ENCODE results near the gene CD2BP2. TPM values are rescaled to one million over a fixed set of nuclear protein-coding genes. Genes with fewer than 3 reads are reported as not detected.

The CD2BP2 gene
- total and polyA plus RNA-seq, 9 of the 15 experiments (the other 6 are each of a cell fraction or from before 2014, with no cell fraction given): 3.9 to 51.1 (median 32.8) TPM

DNA sequence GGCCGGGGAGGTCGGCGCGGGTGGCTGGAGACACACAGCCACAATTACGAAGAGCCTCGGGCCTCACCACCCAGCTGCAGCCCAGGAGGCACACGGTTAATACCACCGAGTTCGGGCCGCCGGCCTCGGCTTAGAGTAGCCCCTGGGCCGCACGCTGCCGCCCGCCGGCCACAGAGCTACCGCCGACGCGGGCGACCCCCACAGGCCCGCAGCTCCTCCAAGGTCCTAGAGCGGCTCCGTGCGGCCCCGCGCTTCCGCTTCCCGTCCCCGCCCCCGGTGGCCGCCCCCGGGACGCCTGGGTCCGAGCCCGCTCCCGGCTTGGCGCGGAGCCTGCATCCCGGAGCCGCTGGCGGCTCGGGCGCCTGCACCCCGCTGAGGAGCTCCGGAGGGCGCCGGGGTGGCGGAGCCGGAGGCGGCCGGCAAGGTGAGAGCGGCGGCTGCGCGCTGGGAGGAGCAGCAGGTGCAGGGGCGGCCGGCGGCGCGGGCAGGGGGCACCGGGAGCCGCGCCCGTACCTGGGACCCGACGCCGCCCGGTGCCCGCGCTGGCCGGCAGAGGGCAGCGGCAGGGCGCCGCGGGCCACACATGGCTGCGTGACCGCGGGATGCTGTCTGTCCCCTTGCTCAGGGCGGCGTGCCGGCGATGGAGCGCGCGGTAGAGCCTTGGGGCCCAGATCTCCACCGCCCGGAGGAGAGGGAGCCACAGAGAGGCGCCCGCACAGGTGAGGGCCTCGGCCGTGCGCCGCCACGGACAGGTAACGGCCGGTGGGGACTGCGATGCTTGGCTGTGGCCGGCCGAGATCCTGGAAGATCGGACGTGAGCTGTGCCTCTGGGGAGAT is 40.3 kb upstream of the CD2BP2 start, which contains the start of gene ZNF48 (continued):
- TF ChIP-seq ZBTB40 (IDR thresholded peaks at IDR 0.05) (peak; percentile 91), ZBTB40 (CRISPR knock-in tag; IDR thresholded peaks at IDR 0.05) (no peak), MYBL2 (IDR thresholded peaks at IDR 0.05; ENCODE audit: low read depth) (no peak), MYBL2 (CRISPR knock-in tag; IDR thresholded peaks at IDR 0.05; ENCODE audit: borderline replicate concordance) (no peak), HCFC1 (IDR thresholded peaks at IDR 0.05; ENCODE audit: low read depth, low read length) (peak; percentile 84), ZNF79 (CRISPR knock-in tag; IDR thresholded peaks at IDR 0.05; ENCODE audit: low read depth) (no peak), TBP (optimal IDR thresholded peaks at IDR 0.05; ENCODE audit: low read depth, low read length) (peak; percentile 50), CBFB (CRISPR knock-in tag; IDR thresholded peaks at IDR 0.05) (no peak), FOXP1 (CRISPR knock-in tag; IDR thresholded peaks at IDR 0.05) (no peak), HNRNPH1 (optimal IDR thresholded peaks at IDR 0.05; ENCODE audit: low read depth, low read length) (no peak), POLR2G (IDR thresholded peaks at IDR 0.05; ENCODE audit: low read depth, low read length) (peak; percentile 84), ZNF239 (CRISPR knock-in tag; IDR thresholded peaks at IDR 0.05) (no peak), RFX5 (IDR thresholded peaks at IDR 0.05; ENCODE audit: low read depth, low read length) (no peak), PHB (CRISPR knock-in tag; IDR thresholded peaks at IDR 0.05) (no peak), RNF219 (CRISPR knock-in tag; IDR thresholded peaks at IDR 0.05) (no peak), HDAC1 (IDR thresholded peaks at IDR 0.05) (peak in 1 of 2 experiments; percentile 80; a peak in 2 of 4 replicates), TAF7 (tag; IDR thresholded peaks at IDR 0.05) (no peak), ZNF445 (CRISPR knock-in tag; IDR thresholded peaks at IDR 0.05; ENCODE audit: low read depth) (no peak)
